Upper lobe of left lung (tissue), 6 donors: ENCODE measurements around the gene HJV. TPM values are rescaled to one million over a fixed set of nuclear protein-coding genes. Genes with fewer than 3 reads are reported as not detected.

Source experiments
- ATAC-seq, 2 donors: fragments of 200-7000 bp; cut with Tn5 transposase; one replicate each; pipeline ENCODE4 v1.9.1; 2022; ENCODE audit warnings: mild to moderate bottlenecking in 2 of 2, moderate library complexity in 2 of 2; ENCODE audit not compliant: low FRiP score in 2 of 2
- DNase-seq, 2 donors: peaks; one replicate each; pipeline ENCODE4 v3.0.0-alpha.2; 2019 to 2020
- H3K27ac ChIP-seq, 4 donors: fragments of 200-600 bp; sonication (generic); one replicate each; pipeline ENCODE4 v1.5.1; 2016 to 2019
- H3K27me3 ChIP-seq, 4 donors: fragments of 200-600 bp; sonication (generic); one replicate each; pipeline ENCODE4 v1.5.1; 2017 to 2019
- H3K36me3 ChIP-seq, 4 donors: fragments of 200-600 bp; sonication (generic); one replicate each; pipeline ENCODE4 v1.5.1; 2016 to 2019
- H3K4me1 ChIP-seq, 4 donors: fragments of 200-600 bp; sonication (generic); one replicate each; pipeline ENCODE4 v1.5.1; 2018 to 2019
- H3K4me3 ChIP-seq, 4 donors: fragments of 200-600 bp; sonication (generic); one replicate each; pipeline ENCODE4 v1.5.1; 2017 to 2019; ENCODE audit warnings: mild to moderate bottlenecking in 2 of 4, moderate library complexity in 1 of 4
- H3K9me3 ChIP-seq, 4 donors: fragments of 200-600 bp; sonication (generic); one replicate each; pipeline ENCODE4 v1.5.1; 2018 to 2019
- EP300 ChIP-seq, 4 donors: sonication (generic); formaldehyde crosslinking; IDR thresholded peaks; one replicate each; pipeline ENCODE4 v1.5.1; 2017; ENCODE audit warnings: antibody characterized with exemption in 4 of 4, control low read depth in 2 of 4
- POLR2A ChIP-seq, 4 donors: fragments of 450-650 bp; IDR thresholded peaks; one replicate each; pipeline ENCODE4 v1.5.1; 2016 to 2017; ENCODE audit warnings: antibody characterized with exemption in 4 of 4, mild to moderate bottlenecking in 2 of 4
- POLR2AphosphoS5 ChIP-seq, 2 donors: sonication (generic); formaldehyde crosslinking; IDR thresholded peaks; one replicate each; pipeline ENCODE4 v1.5.1; 2017; ENCODE audit warnings: antibody characterized with exemption in 2 of 2
- WGBS, 2 donors: methylation state at CpG; one replicate each; pipeline ENCODE4 v1.1.5; 2017 to 2018; 5-methylcytosine and 5-hydroxymethylcytosine counted together
- total RNA-seq, 6 donors: library from RNA; depleted of rRNA in 4 of 6; stranded (reverse); fragments of >200 nt in 4 of 6; gene quantifications; one replicate each; pipeline versions ENCODE4 v1.1.0 to v1.2.1, GENCODE V29; 2016 to 2021
- TF ChIP-seq, protein P1 (sequence below), 6 experiments: fragments of 450-650 bp in 4 of 6; fragments of 200-600 bp in 2 of 6; sonication (generic) in 2 of 6; IDR thresholded peaks; one replicate each; pipeline ENCODE4 v1.5.1; 2016 to 2019; ENCODE audit warnings: antibody characterized with exemption in 6 of 6
- donor health status: DM: no; HTN: no; CAD: no; lungs with moderate emphysema.
- donor health status: DM: no; HTN: yes; CAD: no; lungs with severe emphysema.

HJV gene
- total RNA-seq, 6 donors from 2014 or later, result not detected

DNA sequence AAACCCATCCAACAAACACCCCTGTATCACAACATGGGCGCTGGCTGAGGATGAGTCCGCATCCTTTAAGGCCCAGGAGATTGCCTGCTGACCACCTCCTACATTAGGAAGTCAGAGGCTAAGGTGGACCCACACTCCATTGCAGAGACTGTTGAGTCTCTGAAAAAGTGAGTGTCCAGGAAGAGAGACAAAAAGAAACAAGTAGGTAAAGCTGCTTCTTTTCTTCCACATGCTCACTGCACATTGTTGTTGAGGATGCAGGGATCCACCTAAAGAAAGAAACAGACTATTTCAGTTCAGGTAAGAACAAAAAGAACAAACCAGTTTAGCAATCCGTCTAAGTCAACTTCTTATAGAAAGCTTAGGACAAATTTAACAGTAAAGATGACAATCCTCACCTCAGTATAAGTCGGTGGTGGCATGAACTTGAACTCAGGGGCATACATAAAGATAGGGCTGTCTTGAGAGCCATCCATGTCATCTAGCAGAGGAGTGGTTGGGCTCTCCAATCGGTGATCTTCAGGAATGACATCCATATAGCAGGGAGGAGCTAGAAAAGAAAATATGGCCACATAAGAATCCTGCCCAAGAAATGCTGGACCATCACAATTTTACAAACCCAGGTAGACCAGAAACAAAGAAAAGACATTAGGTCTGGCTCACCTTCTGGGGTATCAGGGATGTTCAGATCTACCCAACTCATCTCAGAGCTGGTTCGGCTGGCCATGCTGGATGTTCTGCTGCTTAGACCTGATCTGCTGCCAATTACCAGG is 27.7 kb downstream of the HJV start:
- peak overlapping the region; percentile 70 to 89 (median 77) for H3K4me3 ChIP-seq
- H3K27me3 ChIP-seq, result no peaks in the 10 kb centered on the region
- WGBS, 2 donors, result 16 to 23% methylated on average over 6 of the region's 6 CpGs
- peak in 3 of 4 donors; percentile 9 to 37 (median 10) for TF ChIP-seq POLR2A (IDR thresholded peaks at IDR 0.05)
- peak; percentile 5 to 41 for TF ChIP-seq POLR2AphosphoS5 (IDR thresholded peaks at IDR 0.05)
- TF ChIP-seq EP300 (IDR thresholded peaks at IDR 0.05), result no peak
- peaks cover 26 to 43% (median 32%) of the 10 kb centered on the region in 4 donors for H3K36me3 ChIP-seq
- ATAC-seq (no peak), DNase-seq (peak in 1 of 2 donors; percentile 19)
- H3K4me1 ChIP-seq, result peaks cover 26 to 51% (median 27%) of the 10 kb centered on the region in 4 donors
- H3K27ac ChIP-seq, result peak overlapping the region; percentile 93 to 96 (median 96)
- no peaks in the 10 kb centered on the region for H3K9me3 ChIP-seq

- ATAC-seq (no peak), DNase-seq (no peak)
- H3K4me3 ChIP-seq, result peak overlapping the region; percentile 70 to 89 (median 77)
- peaks cover 26 to 43% (median 32%) of the 10 kb centered on the region in 4 donors for H3K36me3 ChIP-seq
- H3K27me3 ChIP-seq, result no peaks in the 10 kb centered on the region
- H3K4me1 ChIP-seq, result peaks cover 23 to 50% (median 25%) of the 10 kb centered on the region in 4 donors
- H3K9me3 ChIP-seq, result no peaks in the 10 kb centered on the region
- 15 to 29% methylated on average over 5 of the region's 5 CpGs for WGBS, 2 donors
- H3K27ac ChIP-seq, result peak overlapping the region; percentile 93 to 96 (median 96)
- TF ChIP-seq POLR2AphosphoS5 (IDR thresholded peaks at IDR 0.05) (no peak), POLR2A (IDR thresholded peaks at IDR 0.05) (peak in 1 of 4 donors; percentile 34)
Observed at GRCh38 chr1:145992958-145993617, 28.4 kb downstream of the HJV start.

- WGBS, 2 donors, result 25 to 41% methylated on average over 1 of the region's 1 CpG
- no peak for ATAC-seq
- DNase-seq, result no peak
- Histone ChIP-seq H3K4me3 (peak overlapping the region; percentile 70 to 89 (median 77)), H3K9me3 (no peaks in the 10 kb centered on the region), H3K36me3 (peaks cover 26 to 43% (median 32%) of the 10 kb centered on the region in 4 donors), H3K27me3 (no peaks in the 10 kb centered on the region), H3K27ac (peak overlapping the region; percentile 93 to 96 (median 96)), H3K4me1 (peaks cover 19 to 47% (median 26%) of the 10 kb centered on the region in 4 donors)
- TF ChIP-seq EP300 (IDR thresholded peaks at IDR 0.05), result no peak
- peak in 1 of 2 donors; percentile 81 for TF ChIP-seq POLR2AphosphoS5 (IDR thresholded peaks at IDR 0.05)
- peak in 3 of 4 donors; percentile 11 to 62 (median 34) for TF ChIP-seq POLR2A (IDR thresholded peaks at IDR 0.05)
- TF ChIP-seq, protein P1, sequence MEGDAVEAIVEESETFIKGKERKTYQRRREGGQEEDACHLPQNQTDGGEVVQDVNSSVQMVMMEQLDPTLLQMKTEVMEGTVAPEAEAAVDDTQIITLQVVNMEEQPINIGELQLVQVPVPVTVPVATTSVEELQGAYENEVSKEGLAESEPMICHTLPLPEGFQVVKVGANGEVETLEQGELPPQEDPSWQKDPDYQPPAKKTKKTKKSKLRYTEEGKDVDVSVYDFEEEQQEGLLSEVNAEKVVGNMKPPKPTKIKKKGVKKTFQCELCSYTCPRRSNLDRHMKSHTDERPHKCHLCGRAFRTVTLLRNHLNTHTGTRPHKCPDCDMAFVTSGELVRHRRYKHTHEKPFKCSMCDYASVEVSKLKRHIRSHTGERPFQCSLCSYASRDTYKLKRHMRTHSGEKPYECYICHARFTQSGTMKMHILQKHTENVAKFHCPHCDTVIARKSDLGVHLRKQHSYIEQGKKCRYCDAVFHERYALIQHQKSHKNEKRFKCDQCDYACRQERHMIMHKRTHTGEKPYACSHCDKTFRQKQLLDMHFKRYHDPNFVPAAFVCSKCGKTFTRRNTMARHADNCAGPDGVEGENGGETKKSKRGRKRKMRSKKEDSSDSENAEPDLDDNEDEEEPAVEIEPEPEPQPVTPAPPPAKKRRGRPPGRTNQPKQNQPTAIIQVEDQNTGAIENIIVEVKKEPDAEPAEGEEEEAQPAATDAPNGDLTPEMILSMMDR (IDR thresholded peaks at IDR 0.05), result no peak
Observed at GRCh38 chr1:145992502-145992936, 29.0 kb downstream of the HJV start.

DNA sequence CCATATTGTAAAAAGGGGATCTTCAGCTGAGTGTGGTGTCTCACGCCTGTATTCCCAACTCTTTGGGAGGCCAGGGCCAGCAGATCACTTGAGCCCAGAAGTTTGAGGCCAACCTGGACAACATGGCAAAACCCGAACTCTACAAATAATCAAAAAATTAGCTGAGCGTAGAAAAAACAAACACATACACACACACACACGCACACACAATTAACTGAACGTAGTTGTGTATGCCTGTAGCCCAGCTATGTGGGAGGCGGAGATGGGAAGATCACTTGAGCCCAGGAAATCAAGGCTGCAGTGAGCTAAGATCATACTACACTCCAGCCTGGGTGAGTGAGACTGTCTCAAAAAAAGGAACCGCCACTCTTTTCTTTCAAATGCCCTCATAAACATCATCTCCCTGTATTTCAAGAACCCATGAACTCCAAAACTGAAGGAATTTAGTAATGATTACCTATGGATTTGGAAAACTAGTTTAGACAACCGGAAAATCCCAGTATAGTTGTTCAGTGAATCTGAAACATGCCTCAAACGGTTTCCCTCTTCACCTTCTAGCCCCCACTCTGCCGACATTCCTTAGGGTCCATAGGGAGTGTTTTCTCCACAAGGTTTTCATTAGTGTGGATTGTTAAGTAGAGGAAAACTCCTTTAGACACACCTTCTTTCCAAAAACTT is 29.7 kb downstream of the HJV start:
- Histone ChIP-seq H3K27me3 (no peaks in the 10 kb centered on the region), H3K36me3 (peaks cover 26 to 43% (median 32%) of the 10 kb centered on the region in 4 donors), H3K4me3 (peak overlapping the region; percentile 70 to 89 (median 77)), H3K9me3 (no peaks in the 10 kb centered on the region), H3K27ac (peak overlapping the region; percentile 93 to 96 (median 96)), H3K4me1 (peaks cover 14 to 46% (median 26%) of the 10 kb centered on the region in 4 donors)
- 47 to 52% methylated on average over 10 of the region's 10 CpGs for WGBS, 2 donors
- no peak for ATAC-seq
- DNase-seq, result peak in 1 of 2 donors; percentile 59
- TF ChIP-seq EP300 (IDR thresholded peaks at IDR 0.05), result no peak
- TF ChIP-seq POLR2AphosphoS5 (IDR thresholded peaks at IDR 0.05), result peak; percentile 70 to 95
- peak in 3 of 4 donors; percentile 31 to 80 (median 39) for TF ChIP-seq POLR2A (IDR thresholded peaks at IDR 0.05)

GRCh38 chr1:145990249-145990855 is 31.2 kb downstream of the HJV start:
- WGBS, 2 donors, result 64 to 81% methylated on average over 7 of the region's 7 CpGs
- DNase-seq (peak in 1 of 2 donors; percentile 53), ATAC-seq (peak in 1 of 2 donors; percentile 20)
- peak overlapping the region; percentile 93 to 96 (median 96) for H3K27ac ChIP-seq
- H3K27me3 ChIP-seq, result no peaks in the 10 kb centered on the region
- H3K4me3 ChIP-seq, result no peak overlapping the region
- peaks cover 27 to 60% (median 38%) of the 10 kb centered on the region in 4 donors for H3K4me1 ChIP-seq
- peaks cover 26 to 38% (median 30%) of the 10 kb centered on the region in 4 donors for H3K36me3 ChIP-seq
- peak; percentile 44 to 85 for TF ChIP-seq POLR2AphosphoS5 (IDR thresholded peaks at IDR 0.05)
- no peak for TF ChIP-seq EP300 (IDR thresholded peaks at IDR 0.05)
- peak in 1 of 4 donors; percentile 63 for TF ChIP-seq POLR2A (IDR thresholded peaks at IDR 0.05)
- no peaks in the 10 kb centered on the region for H3K9me3 ChIP-seq

DNA sequence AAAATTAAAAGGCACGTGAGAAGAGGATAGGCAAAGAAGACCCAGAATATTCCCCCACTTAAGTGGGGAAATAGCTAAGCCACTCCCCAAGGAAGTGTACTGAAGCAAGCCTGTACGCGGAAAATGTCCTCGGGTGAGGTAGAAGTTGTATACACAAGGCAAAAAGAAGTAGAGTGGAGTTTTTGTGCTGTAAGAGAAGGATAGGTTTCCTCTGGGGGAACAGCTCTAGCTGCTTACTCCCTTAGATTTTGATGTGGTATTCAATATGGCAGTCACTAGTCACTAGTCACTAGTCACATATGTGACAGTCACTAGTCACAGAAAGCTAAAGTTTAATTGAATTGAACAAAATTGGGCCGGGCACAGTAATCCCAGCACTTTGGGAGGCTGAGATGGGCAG is 32.8 kb downstream of the HJV start:
- H3K4me1 ChIP-seq, result peaks cover 41 to 76% (median 52%) of the 10 kb centered on the region in 4 donors
- no peak overlapping the region for H3K4me3 ChIP-seq
- TF ChIP-seq POLR2AphosphoS5 (IDR thresholded peaks at IDR 0.05) (peak in 1 of 2 donors; percentile 30), POLR2A (IDR thresholded peaks at IDR 0.05) (peak in 1 of 4 donors; percentile 18)
- TF ChIP-seq, protein P1 (IDR thresholded peaks at IDR 0.05), result no peak
- WGBS, 2 donors, result 41 to 53% methylated on average over 5 of the region's 5 CpGs
- peak overlapping the region; percentile 55 to 98 (median 82) for H3K27ac ChIP-seq
- H3K9me3 ChIP-seq, result no peaks in the 10 kb centered on the region
- H3K27me3 ChIP-seq, result no peaks in the 10 kb centered on the region
- H3K36me3 ChIP-seq, result peaks cover 13 to 22% (median 14%) of the 10 kb centered on the region in 4 donors
- ATAC-seq (no peak), DNase-seq (peak in 1 of 2 donors; percentile 53)
